Measurements from ENCODE around the gene EPRS1.
"Not testable (repeated sequence)": the region's sequence is repeated elsewhere in the genome, so short reads cannot be mapped to it uniquely, and the experiment has no call there.

The EPRS1 gene

GRCh38 chr1:220038640-220039039 is 7.7 kb downstream of the EPRS1 start:
- no peak for DNase-seq (ENCODE audit: low spot score)

- DNase-seq (ENCODE audit: low spot score), result not testable (repeated sequence)
These were observed 8.5 kb downstream of the EPRS1 start for GRCh38 chr1:220037810-220038209.

- DNase-seq (ENCODE audit: low spot score), result no peak
These were observed 13.4 kb downstream of the EPRS1 start for GRCh38 chr1:220032911-220033310.

GRCh38 chr1:220031287-220031686 is 15.0 kb downstream of the EPRS1 start:
- DNase-seq (ENCODE audit: low spot score), result no peak

GRCh38 chr1:220028346-220028895 is 17.9 kb downstream of the EPRS1 start:
- peak; percentile 6 for DNase-seq (ENCODE audit: low spot score)

- DNase-seq (ENCODE audit: low spot score), result no peak
These were observed 27.2 kb downstream of the EPRS1 start for GRCh38 chr1:220019071-220019470.

GRCh38 chr1:220013497-220013896 is 32.8 kb downstream of the EPRS1 start:
- DNase-seq (ENCODE audit: low spot score), result no peak

- DNase-seq (ENCODE audit: low spot score), result no peak
These were observed 34.0 kb downstream of the EPRS1 start for GRCh38 chr1:220012259-220012658.

GRCh38 chr1:220011620-220012019 is 34.7 kb downstream of the EPRS1 start:
- DNase-seq (ENCODE audit: low spot score), result no peak

- DNase-seq (ENCODE audit: low spot score), result no peak
These were observed 38.9 kb downstream of the EPRS1 start for GRCh38 chr1:220007438-220007837.

- no peak for DNase-seq (ENCODE audit: low spot score)
These were observed 40.8 kb downstream of the EPRS1 start for GRCh38 chr1:220005489-220005888.

GRCh38 chr1:220003610-220004299 is 42.5 kb downstream of the EPRS1 start:
- DNase-seq (ENCODE audit: low spot score), result no peak

GRCh38 chr1:220003015-220003414 is 43.3 kb downstream of the EPRS1 start:
- no peak for DNase-seq (ENCODE audit: low spot score)

GRCh38 chr1:220001095-220001501 is 45.2 kb downstream of the EPRS1 start:
- DNase-seq (ENCODE audit: low spot score), result no peak

- DNase-seq (ENCODE audit: low spot score), result no peak
These were observed 46.5 kb downstream of the EPRS1 start for GRCh38 chr1:219999821-220000220.

Measured in Ammon's horn (tissue), 1 donor.